Liver (tissue), 9 donors: Measurements from ENCODE around the gene TTLL3. TPM values are rescaled to one million over a fixed set of nuclear protein-coding genes. Genes with fewer than 3 reads are reported as not detected.
A peak's percentile ranks its signal among the peaks of the same experiment; 100 is the strongest.

ENCODE experiments used
- DNase-seq: peaks from one replicate; pipeline ENCODE4 v3.0.0-alpha.2; 2017; ENCODE audit warnings: low spot score
- H3K27ac ChIP-seq, 2 donors: one replicate each; pipeline ENCODE4 v1.7.0; 2013; ENCODE audit warnings: inconsistent platforms in 2 of 2, low read length in 2 of 2, control low read depth in 1 of 2, low read depth in 1 of 2, mild to moderate bottlenecking in 1 of 2
- H3K27me3 ChIP-seq, 4 donors: one replicate each; pipeline versions ENCODE4 v1.6.1 to v1.7.0; 2013; ENCODE audit warnings: low read length in 3 of 4, inconsistent platforms in 1 of 4, mild to moderate bottlenecking in 1 of 4, moderate library complexity in 1 of 4; ENCODE audit not compliant: control insufficient read depth in 4 of 4, insufficient read depth in 4 of 4
- H3K36me3 ChIP-seq, 4 donors: one replicate each; pipeline versions ENCODE4 v1.6.1 to v1.7.0; 2013; ENCODE audit warnings: low read length in 3 of 4, mild to moderate bottlenecking in 3 of 4, low read depth in 1 of 4, moderate library complexity in 1 of 4; ENCODE audit not compliant: control insufficient read depth in 4 of 4, insufficient read depth in 3 of 4
- H3K4me1 ChIP-seq, 4 donors: one replicate each; pipeline versions ENCODE4 v1.6.1 to v1.7.0; 2013; ENCODE audit warnings: low read length in 3 of 4, mild to moderate bottlenecking in 3 of 4, moderate library complexity in 1 of 4; ENCODE audit not compliant: control insufficient read depth in 4 of 4, insufficient read depth in 4 of 4
- H3K4me3 ChIP-seq, 3 donors: one replicate each; pipeline versions ENCODE4 v1.6.1 to v1.7.0; 2013; ENCODE audit warnings: low read length in 3 of 3, control low read depth in 1 of 3, low read depth in 1 of 3, mild to moderate bottlenecking in 1 of 3
- H3K9ac ChIP-seq, 2 donors: one replicate each; pipeline ENCODE4 v1.7.0; 2013; ENCODE audit warnings: low read length in 2 of 2, mild to moderate bottlenecking in 2 of 2, moderate library complexity in 2 of 2, control low read depth in 1 of 2, low read depth in 1 of 2
- H3K9me3 ChIP-seq, 4 donors: one replicate each; pipeline versions ENCODE4 v1.6.1 to v1.7.0; 2013; ENCODE audit warnings: low read length in 3 of 4; ENCODE audit not compliant: control insufficient read depth in 4 of 4
- EGR1 ChIP-seq, 2 donors: IDR thresholded peaks; 2 replicates each; pipeline ENCODE4 v1.6.1; 2016 to 2018; ENCODE audit warnings: antibody characterized with exemption in 2 of 2, low read depth in 2 of 2
- FOXA1 ChIP-seq: IDR thresholded peaks from 2 replicates; pipeline ENCODE4 v1.6.1; 2016; ENCODE audit warnings: antibody characterized with exemption
- FOXA2 ChIP-seq: IDR thresholded peaks from 2 replicates; pipeline ENCODE4 v1.6.1; 2016; ENCODE audit warnings: antibody characterized with exemption
- GABPA ChIP-seq, 2 donors: IDR thresholded peaks in 1 of 2; conservative IDR thresholded peaks in 1 of 2; 2 replicates each; pipeline ENCODE4 v1.6.1; 2016; ENCODE audit warnings: antibody characterized with exemption in 2 of 2, mild to moderate bottlenecking in 1 of 2, moderate library complexity in 1 of 2
- HNF4A ChIP-seq, 2 donors: conservative IDR thresholded peaks; 2 replicates each; pipeline ENCODE4 v1.6.1; 2016; ENCODE audit warnings: antibody characterized with exemption in 2 of 2, mild to moderate bottlenecking in 2 of 2
- HNF4G ChIP-seq: IDR thresholded peaks from 2 replicates; pipeline ENCODE4 v1.6.1; 2016; ENCODE audit warnings: antibody characterized with exemption
- JUND ChIP-seq, 2 donors: IDR thresholded peaks; 2 replicates each; pipeline ENCODE4 v1.6.1; 2016; ENCODE audit warnings: antibody characterized with exemption in 2 of 2
- MAX ChIP-seq: IDR thresholded peaks from 2 replicates; pipeline ENCODE4 v1.6.1; 2016; ENCODE audit warnings: antibody characterized with exemption
- NR2F2 ChIP-seq: IDR thresholded peaks from 2 replicates; pipeline ENCODE4 v1.6.1; 2016; ENCODE audit warnings: antibody characterized with exemption
- RAD21 ChIP-seq, 2 donors: IDR thresholded peaks; 2 replicates each; pipeline ENCODE4 v1.6.1; 2016; ENCODE audit warnings: antibody characterized with exemption in 2 of 2, mild to moderate bottlenecking in 2 of 2
- RXRA ChIP-seq, 2 donors: IDR thresholded peaks; 2 replicates each; pipeline ENCODE4 v1.6.1; 2017 to 2018; ENCODE audit warnings: antibody characterized with exemption in 2 of 2, mild to moderate bottlenecking in 1 of 2
- SP1 ChIP-seq: IDR thresholded peaks from 2 replicates; pipeline ENCODE4 v1.6.1; 2018; ENCODE audit warnings: antibody characterized with exemption, mild to moderate bottlenecking
- TAF1 ChIP-seq: conservative IDR thresholded peaks from 2 replicates; pipeline ENCODE4 v1.6.1; 2016; ENCODE audit warnings: antibody characterized with exemption, mild to moderate bottlenecking
- YY1 ChIP-seq: IDR thresholded peaks from 2 replicates; pipeline ENCODE4 v1.6.1; 2016; ENCODE audit warnings: antibody characterized with exemption, mild to moderate bottlenecking
- ZBTB33 ChIP-seq: IDR thresholded peaks from 2 replicates; pipeline ENCODE4 v1.6.1; 2016; ENCODE audit warnings: antibody characterized with exemption
- WGBS: extraction: QIAGEN DNeasy Blood & Tissue Kit; methylation state at CpG from one replicate; pipeline ENCODE4 v1.1.7; 2013; 5-methylcytosine and 5-hydroxymethylcytosine counted together
- polyA plus RNA-seq, 2 donors: library from polyadenylated mRNA; stranded (reverse) in 1 of 2; unstranded in 1 of 2; fragments of 200-250 nt in 1 of 2; fragments of >200 nt in 1 of 2; fragmentation: Nextera tagmentation in 1 of 2; extraction: Ambion mirVana in 1 of 2; gene quantifications; one replicate each; pipeline versions ENCODE4 v1.2.1 to v1.2.3, GENCODE V29; 2013 to 2015
- total RNA-seq, 2 donors: library from RNA; depleted of rRNA; stranded (reverse); fragments of >200 nt; gene quantifications; one replicate each; pipeline ENCODE4 v1.2.3, GENCODE V29; 2014
- TF ChIP-seq, protein P1 (sequence below): IDR thresholded peaks from 2 replicates; pipeline ENCODE4 v1.6.1; 2016; ENCODE audit warnings: antibody characterized with exemption
- TF ChIP-seq, protein P2 (sequence below): fragments of 150-350 bp; IDR thresholded peaks from 2 replicates; pipeline ENCODE4 v1.5.1; 2017; ENCODE audit warnings: improper control_type of control experiment, low read depth, low read length; ENCODE audit not compliant: missing input control
- TF ChIP-seq, protein P3 (sequence below): IDR thresholded peaks from 2 replicates; pipeline ENCODE4 v1.6.1; 2016; ENCODE audit warnings: antibody characterized with exemption, mild to moderate bottlenecking
- donor health status: healthy.
- donor health status: healthy.
- donor health status: healthy.
- donor health status: healthy.
- donor health status: healthy.

The TTLL3 gene
- total and polyA plus RNA-seq, 4 donors: 2.8 to 19.6 (median 6.5) TPM

GRCh38 chr3:9769426-9770275, 40.4 kb upstream of the TTLL3 start, which contains the start of gene CAMK1:
TSS of gene CAMK1 (minus strand) at chr3:9769947. CDS start at chr3:9767749, 2,198 bp downstream.
- 4% methylated on average over 49 of the region's 49 CpGs for WGBS
- H3K4me1 ChIP-seq: peaks cover 8 to 28% (median 22%) of the 10 kb centered on the region in 4 donors

GRCh38 chr3:9770276-9770812, 39.7 kb upstream of the TTLL3 start:
- peak; percentile 83 for DNase-seq
- H3K27ac ChIP-seq: peak overlapping the region; percentile 88 to 93
- peak overlapping the region; percentile 59 to 74 for H3K9ac ChIP-seq
- H3K27me3 ChIP-seq: no peaks in the 10 kb centered on the region
- no peaks in the 10 kb centered on the region for H3K9me3 ChIP-seq
- WGBS: 7% methylated on average over 15 of the region's 15 CpGs
- H3K4me1 ChIP-seq: peaks cover 8 to 28% (median 22%) of the 10 kb centered on the region in 4 donors
- peak overlapping the region; percentile 50 to 70 (median 68) for H3K4me3 ChIP-seq
- peaks cover 0 to 6% (median 4%) of the 10 kb centered on the region in 4 donors for H3K36me3 ChIP-seq
- peak in 1 of 2 donors; percentile 44 for TF ChIP-seq RAD21 (IDR thresholded peaks at IDR 0.05)
- peak; percentile 95 for TF ChIP-seq NR2F2
- TF ChIP-seq YY1: no peak
- TF ChIP-seq, protein P1, sequence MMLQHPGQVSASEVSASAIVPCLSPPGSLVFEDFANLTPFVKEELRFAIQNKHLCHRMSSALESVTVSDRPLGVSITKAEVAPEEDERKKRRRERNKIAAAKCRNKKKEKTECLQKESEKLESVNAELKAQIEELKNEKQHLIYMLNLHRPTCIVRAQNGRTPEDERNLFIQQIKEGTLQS: peak; percentile 39
- TF ChIP-seq TAF1: no peak
- TF ChIP-seq RXRA (IDR thresholded peaks at IDR 0.05): peak; percentile 41 to 69
- TF ChIP-seq JUND (IDR thresholded peaks at IDR 0.05): peak in 1 of 2 donors; percentile 46
- TF ChIP-seq HNF4A (conservative IDR thresholded peaks at IDR 0.05): peak; percentile 91
- TF ChIP-seq ZBTB33: peak; percentile 40
- peak; percentile 28 for TF ChIP-seq FOXA2
- peak; percentile 65 to 74 for TF ChIP-seq EGR1 (IDR thresholded peaks at IDR 0.05; ENCODE audit: low read depth in 2 of 2)
- peak; percentile 76 for TF ChIP-seq HNF4G
- TF ChIP-seq FOXA1: no peak
- peak; percentile 48 for TF ChIP-seq MAX
- peak in 1 of 2 donors; percentile 55 for TF ChIP-seq GABPA (IDR thresholded peaks at IDR 0.05 in 1 of 2, conservative IDR thresholded peaks at IDR 0.05 in 1 of 2)
- TF ChIP-seq, protein P2, sequence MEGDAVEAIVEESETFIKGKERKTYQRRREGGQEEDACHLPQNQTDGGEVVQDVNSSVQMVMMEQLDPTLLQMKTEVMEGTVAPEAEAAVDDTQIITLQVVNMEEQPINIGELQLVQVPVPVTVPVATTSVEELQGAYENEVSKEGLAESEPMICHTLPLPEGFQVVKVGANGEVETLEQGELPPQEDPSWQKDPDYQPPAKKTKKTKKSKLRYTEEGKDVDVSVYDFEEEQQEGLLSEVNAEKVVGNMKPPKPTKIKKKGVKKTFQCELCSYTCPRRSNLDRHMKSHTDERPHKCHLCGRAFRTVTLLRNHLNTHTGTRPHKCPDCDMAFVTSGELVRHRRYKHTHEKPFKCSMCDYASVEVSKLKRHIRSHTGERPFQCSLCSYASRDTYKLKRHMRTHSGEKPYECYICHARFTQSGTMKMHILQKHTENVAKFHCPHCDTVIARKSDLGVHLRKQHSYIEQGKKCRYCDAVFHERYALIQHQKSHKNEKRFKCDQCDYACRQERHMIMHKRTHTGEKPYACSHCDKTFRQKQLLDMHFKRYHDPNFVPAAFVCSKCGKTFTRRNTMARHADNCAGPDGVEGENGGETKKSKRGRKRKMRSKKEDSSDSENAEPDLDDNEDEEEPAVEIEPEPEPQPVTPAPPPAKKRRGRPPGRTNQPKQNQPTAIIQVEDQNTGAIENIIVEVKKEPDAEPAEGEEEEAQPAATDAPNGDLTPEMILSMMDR: no peak
- peak; percentile 89 for TF ChIP-seq SP1

More at GRCh38 chr3:9769426-9770275, 40.4 kb upstream of the TTLL3 start, which contains the start of gene CAMK1:
- H3K9ac ChIP-seq: peak within 1 kb of the TSS; percentile 59 to 74
- H3K27me3 ChIP-seq: no peaks in the 10 kb centered on the region
- H3K9me3 ChIP-seq: no peaks in the 10 kb centered on the region
- H3K4me3 ChIP-seq: peak within 1 kb of the TSS; percentile 50 to 70 (median 68)
- H3K36me3 ChIP-seq: peaks cover 0 to 8% (median 4%) of the 10 kb centered on the region in 4 donors
- peak; percentile 70 for DNase-seq
- H3K27ac ChIP-seq: peak within 1 kb of the TSS; percentile 88 to 93
- TF ChIP-seq, protein P3, sequence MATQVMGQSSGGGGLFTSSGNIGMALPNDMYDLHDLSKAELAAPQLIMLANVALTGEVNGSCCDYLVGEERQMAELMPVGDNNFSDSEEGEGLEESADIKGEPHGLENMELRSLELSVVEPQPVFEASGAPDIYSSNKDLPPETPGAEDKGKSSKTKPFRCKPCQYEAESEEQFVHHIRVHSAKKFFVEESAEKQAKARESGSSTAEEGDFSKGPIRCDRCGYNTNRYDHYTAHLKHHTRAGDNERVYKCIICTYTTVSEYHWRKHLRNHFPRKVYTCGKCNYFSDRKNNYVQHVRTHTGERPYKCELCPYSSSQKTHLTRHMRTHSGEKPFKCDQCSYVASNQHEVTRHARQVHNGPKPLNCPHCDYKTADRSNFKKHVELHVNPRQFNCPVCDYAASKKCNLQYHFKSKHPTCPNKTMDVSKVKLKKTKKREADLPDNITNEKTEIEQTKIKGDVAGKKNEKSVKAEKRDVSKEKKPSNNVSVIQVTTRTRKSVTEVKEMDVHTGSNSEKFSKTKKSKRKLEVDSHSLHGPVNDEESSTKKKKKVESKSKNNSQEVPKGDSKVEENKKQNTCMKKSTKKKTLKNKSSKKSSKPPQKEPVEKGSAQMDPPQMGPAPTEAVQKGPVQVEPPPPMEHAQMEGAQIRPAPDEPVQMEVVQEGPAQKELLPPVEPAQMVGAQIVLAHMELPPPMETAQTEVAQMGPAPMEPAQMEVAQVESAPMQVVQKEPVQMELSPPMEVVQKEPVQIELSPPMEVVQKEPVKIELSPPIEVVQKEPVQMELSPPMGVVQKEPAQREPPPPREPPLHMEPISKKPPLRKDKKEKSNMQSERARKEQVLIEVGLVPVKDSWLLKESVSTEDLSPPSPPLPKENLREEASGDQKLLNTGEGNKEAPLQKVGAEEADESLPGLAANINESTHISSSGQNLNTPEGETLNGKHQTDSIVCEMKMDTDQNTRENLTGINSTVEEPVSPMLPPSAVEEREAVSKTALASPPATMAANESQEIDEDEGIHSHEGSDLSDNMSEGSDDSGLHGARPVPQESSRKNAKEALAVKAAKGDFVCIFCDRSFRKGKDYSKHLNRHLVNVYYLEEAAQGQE: peak; percentile 8
- TF ChIP-seq FOXA1: no peak
- peak in 1 of 2 donors; percentile 32 for TF ChIP-seq RAD21 (IDR thresholded peaks at IDR 0.05)
- TF ChIP-seq YY1: peak; percentile 37
- TF ChIP-seq FOXA2: no peak
